Measurements from ENCODE around the gene ENO2. TPM values are rescaled to one million over a fixed set of nuclear protein-coding genes. Genes with fewer than 3 reads are reported as not detected.
A peak's percentile ranks its signal among the peaks of the same experiment; 100 is the strongest.
"Not testable (repeated sequence)": the region's sequence is repeated elsewhere in the genome, so short reads cannot be mapped to it uniquely, and the experiment has no call there.

ENO2 gene
- polyA plus RNA-seq (2012; ENCODE audit: low read depth, missing spikeins), result 116 TPM

- TF ChIP-seq PAX5 (IDR thresholded peaks at IDR 0.05; ENCODE audit: insufficient read depth, low read length, severe bottlenecking) (no peak), SPI1 (IDR thresholded peaks at IDR 0.05; ENCODE audit: low read depth, low read length) (no peak), POU2F2 (IDR thresholded peaks at IDR 0.05; ENCODE audit: low read depth, low read length) (no peak), POLR2A (IDR thresholded peaks at IDR 0.05; ENCODE audit: low read depth, low read length) (no peak), TAF1 (IDR thresholded peaks at IDR 0.05; ENCODE audit: low read depth, low read length) (no peak), POLR2AphosphoS5 (IDR thresholded peaks at IDR 0.05; ENCODE audit: low read depth, low read length) (no peak)
- peak; percentile 78 for FAIRE-seq
- peak; percentile 75 for DNase-seq (ENCODE audit: insufficient read length, low spot score)
These were observed at the start of gene ENO2 for GRCh38 chr12:6914246-6914946. Gene ENO2 (plus strand): TSS chr12:6914580. CDS start chr12:6915833, 1,253 bp downstream.

GRCh38 chr12:6865307-6865706 is 49.1 kb upstream of the ENO2 start:
- not testable (repeated sequence) for FAIRE-seq

GRCh38 chr12:6866163-6866919 is 48.0 kb upstream of the ENO2 start:
- no peak for DNase-seq (ENCODE audit: insufficient read length, low spot score)
- no peak for FAIRE-seq
- no peak for TF ChIP-seq TAF1 (IDR thresholded peaks at IDR 0.05; ENCODE audit: low read depth, low read length)
- TF ChIP-seq POLR2AphosphoS5 (IDR thresholded peaks at IDR 0.05; ENCODE audit: low read depth, low read length), result no peak

More at GRCh38 chr12:6865307-6865706, 49.1 kb upstream of the ENO2 start:
- DNase-seq (ENCODE audit: insufficient read length, low spot score), result not testable (repeated sequence)

- FAIRE-seq (no peak), DNase-seq (ENCODE audit: insufficient read length, low spot score) (no peak)
- TF ChIP-seq SPI1 (IDR thresholded peaks at IDR 0.05; ENCODE audit: low read depth, low read length), result no peak
These were observed 47.4 kb upstream of the ENO2 start for GRCh38 chr12:6866920-6867412.

GRCh38 chr12:6867413-6868210 is 46.8 kb upstream of the ENO2 start, which contains the start of gene TPI1:
Gene TPI1 (plus strand): TSS chr12:6867531. CDS start chr12:6867567, 36 bp downstream.
- TF ChIP-seq TAF1 (IDR thresholded peaks at IDR 0.05; ENCODE audit: low read depth, low read length), result peak; percentile 96
- TF ChIP-seq POLR2AphosphoS5 (IDR thresholded peaks at IDR 0.05; ENCODE audit: low read depth, low read length), result peak; percentile 98
- no peak for TF ChIP-seq SPI1 (IDR thresholded peaks at IDR 0.05; ENCODE audit: low read depth, low read length)
- TF ChIP-seq PAX5 (IDR thresholded peaks at IDR 0.05; ENCODE audit: insufficient read depth, low read length, severe bottlenecking), result no peak
- TF ChIP-seq POLR2A (IDR thresholded peaks at IDR 0.05; ENCODE audit: low read depth, low read length), result peak; percentile 98
- peak; percentile 81 for TF ChIP-seq POU2F2 (IDR thresholded peaks at IDR 0.05; ENCODE audit: low read depth, low read length)
- DNase-seq (ENCODE audit: insufficient read length, low spot score) (peak; percentile 93), FAIRE-seq (peak; percentile 97)

GRCh38 chr12:6868211-6869048 is 46.0 kb upstream of the ENO2 start:
- peak; percentile 87 for FAIRE-seq
- no peak for TF ChIP-seq PAX5 (IDR thresholded peaks at IDR 0.05; ENCODE audit: insufficient read depth, low read length, severe bottlenecking)
- TF ChIP-seq SPI1 (IDR thresholded peaks at IDR 0.05; ENCODE audit: low read depth, low read length), result no peak
- no peak for TF ChIP-seq POLR2AphosphoS5 (IDR thresholded peaks at IDR 0.05; ENCODE audit: low read depth, low read length)
- TF ChIP-seq TAF1 (IDR thresholded peaks at IDR 0.05; ENCODE audit: low read depth, low read length), result no peak
- no peak for TF ChIP-seq POLR2A (IDR thresholded peaks at IDR 0.05; ENCODE audit: low read depth, low read length)
- TF ChIP-seq POU2F2 (IDR thresholded peaks at IDR 0.05; ENCODE audit: low read depth, low read length), result no peak
- DNase-seq (ENCODE audit: insufficient read length, low spot score), result no peak

GRCh38 chr12:6869049-6870021 is 45.0 kb upstream of the ENO2 start:
- DNase-seq (ENCODE audit: insufficient read length, low spot score), result no peak
- TF ChIP-seq POU2F2 (IDR thresholded peaks at IDR 0.05; ENCODE audit: low read depth, low read length) (no peak), SPI1 (IDR thresholded peaks at IDR 0.05; ENCODE audit: low read depth, low read length) (no peak), PAX5 (IDR thresholded peaks at IDR 0.05; ENCODE audit: insufficient read depth, low read length, severe bottlenecking) (no peak), POLR2A (IDR thresholded peaks at IDR 0.05; ENCODE audit: low read depth, low read length) (peak; percentile 16; the same call in 1 of the 2 replicates), POLR2AphosphoS5 (IDR thresholded peaks at IDR 0.05; ENCODE audit: low read depth, low read length) (no peak), TAF1 (IDR thresholded peaks at IDR 0.05; ENCODE audit: low read depth, low read length) (no peak)
- FAIRE-seq, result peak; percentile 83

- not testable (repeated sequence) for FAIRE-seq; DNase-seq (ENCODE audit: insufficient read length, low spot score)
These were observed 44.1 kb upstream of the ENO2 start for GRCh38 chr12:6870304-6870703.
